ENCODE results near the gene PHC1. TPM values are rescaled to one million over a fixed set of nuclear protein-coding genes. Genes with fewer than 3 reads are reported as not detected.

The PHC1 gene
- total RNA-seq, 2 donors from 2014 or later: 27.0 to 34.5 TPM

GRCh38 chr12:8980137-8980536 is 65.8 kb downstream of the PHC1 start:
- no peak overlapping the region for H3K27ac ChIP-seq
- intact Hi-C loops (cut with DNase I): no loop called here
- 82 to 89% methylated on average over 3 of the region's 3 CpGs for WGBS, 2 donors
- H3K4me1 ChIP-seq: no peaks in the 10 kb centered on the region
- TF ChIP-seq CTCF (IDR thresholded peaks at IDR 0.05) (no peak), POLR2A (IDR thresholded peaks at IDR 0.05) (no peak)
- no peaks in the 10 kb centered on the region for H3K27me3 ChIP-seq
- DNase-seq (no peak), ATAC-seq (no peak)
- H3K4me3 ChIP-seq: no peak overlapping the region
- H3K36me3 ChIP-seq (replicated peaks in 1 of 2; ENCODE audit: insufficient read depth in 1 of 2, low read depth in 2 of 2): no peaks in the 10 kb centered on the region
- no peaks in the 10 kb centered on the region for H3K9me3 ChIP-seq

- WGBS, 2 donors: 74 to 80% methylated on average over 1 of the region's 1 CpG
- ATAC-seq (no peak), DNase-seq (no peak)
- Histone ChIP-seq H3K9me3 (no peaks in the 10 kb centered on the region), H3K4me3 (no peak overlapping the region), H3K4me1 (no peaks in the 10 kb centered on the region), H3K27ac (no peak overlapping the region), H3K27me3 (no peaks in the 10 kb centered on the region), H3K36me3 (replicated peaks in 1 of 2; ENCODE audit: insufficient read depth in 1 of 2, low read depth in 2 of 2) (no peaks in the 10 kb centered on the region)
- TF ChIP-seq CTCF (IDR thresholded peaks at IDR 0.05) (no peak), POLR2A (IDR thresholded peaks at IDR 0.05) (no peak)
- intact Hi-C loops (cut with DNase I): no loop called here
Measured at GRCh38 chr12:8985213-8985754, 71.0 kb downstream of the PHC1 start.

- no peak for DNase-seq
- H3K4me1 ChIP-seq: no peaks in the 10 kb centered on the region
- intact Hi-C loops (cut with DNase I): no loop called here
- TF ChIP-seq CTCF (IDR thresholded peaks at IDR 0.05) (no peak), POLR2A (IDR thresholded peaks at IDR 0.05) (no peak)
- no peaks in the 10 kb centered on the region for H3K36me3 ChIP-seq (replicated peaks in 1 of 2; ENCODE audit: insufficient read depth in 1 of 2, low read depth in 2 of 2)
- H3K27ac ChIP-seq: no peak overlapping the region
- no peak for ATAC-seq
- no peaks in the 10 kb centered on the region for H3K9me3 ChIP-seq
- H3K27me3 ChIP-seq: no peaks in the 10 kb centered on the region
- no peak overlapping the region for H3K4me3 ChIP-seq
Measured at GRCh38 chr12:8987163-8987562, 72.9 kb downstream of the PHC1 start.

GRCh38 chr12:8987685-8988084 is 73.4 kb downstream of the PHC1 start:
- Histone ChIP-seq H3K27me3 (no peaks in the 10 kb centered on the region), H3K4me1 (no peaks in the 10 kb centered on the region), H3K27ac (no peak overlapping the region), H3K36me3 (replicated peaks in 1 of 2; ENCODE audit: insufficient read depth in 1 of 2, low read depth in 2 of 2) (no peaks in the 10 kb centered on the region), H3K4me3 (no peak overlapping the region), H3K9me3 (no peaks in the 10 kb centered on the region)
- 67 to 70% methylated on average over 1 of the region's 1 CpG for WGBS, 2 donors
- TF ChIP-seq CTCF (IDR thresholded peaks at IDR 0.05) (no peak), POLR2A (IDR thresholded peaks at IDR 0.05) (no peak)
- intact Hi-C loops (cut with DNase I): no loop called here
- ATAC-seq (no peak), DNase-seq (no peak)

GRCh38 chr12:8989413-8989812 is 75.1 kb downstream of the PHC1 start, which contains the start of gene KLRG1:
TSS of gene KLRG1 (plus strand) at chr12:8989546. CDS start at chr12:8989636, 90 bp downstream.
- ATAC-seq (no peak), DNase-seq (no peak)
- no peak within 1 kb of the TSS for H3K4me3 ChIP-seq
- no peaks in the 10 kb centered on the region for H3K4me1 ChIP-seq
- TF ChIP-seq CTCF (IDR thresholded peaks at IDR 0.05) (no peak), POLR2A (IDR thresholded peaks at IDR 0.05) (no peak)
- intact Hi-C loops (cut with DNase I): no loop called here
- H3K27me3 ChIP-seq: no peaks in the 10 kb centered on the region
- 62 to 85% methylated on average over 2 of the region's 2 CpGs for WGBS, 2 donors
- H3K27ac ChIP-seq: no peak within 1 kb of the TSS
- H3K36me3 ChIP-seq (replicated peaks in 1 of 2; ENCODE audit: insufficient read depth in 1 of 2, low read depth in 2 of 2): no peaks in the 10 kb centered on the region
- H3K9me3 ChIP-seq: no peaks in the 10 kb centered on the region

Measured in body of pancreas (tissue), 4 donors.